Islet precursor cell (in vitro differentiated cells): ENCODE measurements around the gene MLLT3.

Experiments used
- DNase-seq: peaks from one replicate; pipeline ENCODE4 v3.0.0-alpha.2; 2018

The MLLT3 gene

GRCh38 chr9:20322212-20322611, 300.1 kb downstream of the MLLT3 start:
- DNase-seq = no peak

GRCh38 chr9:20321423-20322082, 300.7 kb downstream of the MLLT3 start:
- DNase-seq = no peak

GRCh38 chr9:20320921-20321320, 301.4 kb downstream of the MLLT3 start:
- no peak for DNase-seq

- DNase-seq = peak; percentile 77
Measured at GRCh38 chr9:20319641-20320337, 302.5 kb downstream of the MLLT3 start.

- no peak for DNase-seq
Measured at GRCh38 chr9:20319241-20319640, 303.1 kb downstream of the MLLT3 start.

- DNase-seq = no peak
Measured at GRCh38 chr9:20317701-20318100, 304.6 kb downstream of the MLLT3 start.

GRCh38 chr9:20316372-20316771, 305.9 kb downstream of the MLLT3 start:
- no peak for DNase-seq

- DNase-seq = no peak
Measured at GRCh38 chr9:20315677-20316076, 306.6 kb downstream of the MLLT3 start.

GRCh38 chr9:20314981-20315380, 307.3 kb downstream of the MLLT3 start:
- DNase-seq = no peak

- DNase-seq = no peak
Measured at GRCh38 chr9:20313415-20313814, 308.9 kb downstream of the MLLT3 start.

- no peak for DNase-seq
Measured at GRCh38 chr9:20312732-20313131, 309.6 kb downstream of the MLLT3 start.

- DNase-seq = no peak
Measured at GRCh38 chr9:20310024-20310423, 312.3 kb downstream of the MLLT3 start.

GRCh38 chr9:20309124-20309523, 313.2 kb downstream of the MLLT3 start:
- DNase-seq = no peak

GRCh38 chr9:20307621-20308020, 314.7 kb downstream of the MLLT3 start:
- DNase-seq = no peak

GRCh38 chr9:20305452-20305851, 316.8 kb downstream of the MLLT3 start:
- no peak for DNase-seq

GRCh38 chr9:20303996-20304395, 318.3 kb downstream of the MLLT3 start:
- no peak for DNase-seq

- no peak for DNase-seq
Measured at GRCh38 chr9:20303066-20303465, 319.2 kb downstream of the MLLT3 start.

GRCh38 chr9:20302197-20302596, 320.1 kb downstream of the MLLT3 start:
- no peak for DNase-seq

GRCh38 chr9:20300430-20301115, 321.7 kb downstream of the MLLT3 start:
- DNase-seq = no peak

- peak; percentile 75 for DNase-seq
Measured at GRCh38 chr9:20297646-20298084, 324.6 kb downstream of the MLLT3 start.

- no peak for DNase-seq
Measured at GRCh38 chr9:20295555-20295954, 326.7 kb downstream of the MLLT3 start.

GRCh38 chr9:20294046-20294750, 328.1 kb downstream of the MLLT3 start:
- DNase-seq = no peak

GRCh38 chr9:20292002-20292401, 330.3 kb downstream of the MLLT3 start:
- no peak for DNase-seq
